Hematopoietic multipotent progenitor cell treated with erythropoietin and hydrocortisone succinate and interleukin-3 and kit ligand, for 15 days (in vitro differentiated cells): ENCODE measurements around the gene TMEM217.
A peak's percentile ranks its signal among the peaks of the same experiment; 100 is the strongest.
"Not testable (repeated sequence)": the region's sequence is repeated elsewhere in the genome, so short reads cannot be mapped to it uniquely, and the experiment has no call there.

Source experiments
- DNase-seq: peaks from one replicate; pipeline ENCODE4 v3.0.0-alpha.2; 2015; ENCODE audit warnings: low spot score

TMEM217 gene

DNA sequence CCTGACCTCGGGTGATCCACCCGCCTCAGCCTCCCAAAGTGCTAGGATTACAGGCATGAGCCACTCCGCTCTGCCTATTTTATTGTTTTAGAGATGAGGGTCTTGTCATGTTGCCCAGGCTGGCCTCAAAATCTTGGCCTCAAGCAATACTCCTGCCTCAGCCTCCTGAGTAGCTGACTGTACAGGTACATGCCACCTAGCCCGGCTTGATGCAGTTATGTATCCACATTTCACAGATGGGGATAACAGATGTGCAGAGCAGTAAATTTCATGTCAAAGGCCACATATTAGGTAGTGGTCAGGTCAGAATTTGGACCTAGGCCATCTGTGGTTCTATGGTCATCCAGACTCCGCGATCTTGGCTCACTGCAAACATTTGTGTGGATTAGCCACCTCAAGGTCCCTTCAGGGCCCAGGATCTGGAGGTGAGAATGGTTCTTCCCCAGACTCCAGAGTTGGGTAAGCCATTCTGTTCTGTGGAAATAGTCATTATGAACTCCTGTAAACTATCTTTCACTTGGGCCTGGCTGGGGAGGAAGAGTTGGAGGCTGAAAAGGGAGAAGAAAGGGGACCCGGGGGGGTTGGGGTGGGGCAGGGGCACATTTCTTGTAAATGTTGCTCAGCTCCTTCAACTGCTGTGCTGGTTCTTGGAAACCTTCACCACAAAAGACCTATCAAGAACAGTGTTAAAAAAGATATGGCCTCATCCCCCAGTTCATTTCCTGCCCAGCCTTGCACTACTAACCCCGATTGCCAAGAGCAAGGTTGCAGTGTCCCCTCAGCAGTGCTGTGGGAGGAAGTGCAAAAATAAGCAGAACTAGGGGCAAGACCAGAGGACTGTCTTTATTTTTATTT lies 75.0 kb downstream of the TMEM217 start:
- peak; percentile 85 for DNase-seq

DNA sequence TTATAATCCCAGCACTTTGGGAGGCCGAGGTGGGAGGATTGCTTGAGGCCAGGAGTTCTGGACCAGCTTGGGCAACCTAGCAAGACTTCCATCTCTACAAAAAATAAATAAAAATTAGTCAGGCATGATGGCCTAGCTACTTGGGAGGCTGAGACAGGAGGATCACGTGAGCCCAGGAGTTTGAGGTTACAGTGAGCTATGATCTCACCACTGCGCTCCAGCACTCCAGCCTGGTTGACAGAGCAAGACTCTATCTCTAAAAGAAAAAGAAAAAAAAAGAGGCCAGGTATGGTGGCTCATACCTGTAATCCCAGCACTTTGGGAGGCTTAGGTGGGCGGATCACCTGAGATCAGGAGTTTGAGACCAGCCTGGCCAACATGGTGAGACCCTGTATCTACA lies 77.3 kb downstream of the TMEM217 start:
- DNase-seq, result not testable (repeated sequence)

DNA sequence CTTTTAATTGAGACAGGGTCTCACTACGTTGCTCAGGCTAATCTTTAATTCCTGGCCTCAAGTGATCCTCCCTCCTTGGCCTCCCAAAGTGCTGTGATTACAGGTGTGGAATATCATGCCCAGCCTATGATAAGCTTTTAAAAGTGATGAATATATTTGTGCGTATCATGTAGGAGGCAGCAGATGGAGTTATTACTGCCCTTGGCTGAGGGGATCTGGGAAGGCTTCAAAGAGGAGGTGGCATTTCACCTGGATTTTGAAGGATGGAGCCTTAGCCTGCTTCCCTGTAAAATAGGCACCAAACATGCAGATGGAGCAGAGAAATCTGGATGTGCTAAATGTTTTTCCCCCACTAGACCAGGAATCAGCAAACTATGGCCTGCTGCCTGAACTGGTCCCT lies 77.9 kb downstream of the TMEM217 start:
- no peak for DNase-seq

DNA sequence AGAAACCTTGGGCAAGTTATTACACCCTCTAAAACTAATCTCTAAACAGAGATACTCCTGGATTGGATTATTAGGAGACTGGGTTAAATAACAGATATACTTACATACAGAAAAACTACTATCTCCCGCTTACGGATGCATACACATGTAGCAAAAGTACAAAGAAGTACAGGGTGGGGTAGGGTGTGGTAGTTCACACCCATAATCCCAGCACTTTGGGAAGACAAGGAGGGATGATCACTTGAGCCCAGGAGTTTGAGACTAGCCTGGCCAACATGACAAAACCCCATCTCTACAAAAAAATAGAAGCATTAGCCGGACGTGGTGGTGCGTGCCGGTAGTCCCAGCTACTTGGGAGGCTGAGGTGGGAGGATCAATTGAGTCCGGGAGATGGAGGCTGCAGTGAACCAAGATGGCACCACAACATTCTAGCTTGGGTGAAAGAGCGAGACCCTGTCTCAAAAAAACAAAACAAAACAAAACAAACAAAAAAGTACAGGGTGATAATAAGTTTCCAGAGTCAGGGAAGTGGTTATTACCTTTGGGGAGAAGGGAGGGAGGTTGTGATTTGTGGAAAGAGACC lies 79.9 kb downstream of the TMEM217 start:
- no peak for DNase-seq

DNA sequence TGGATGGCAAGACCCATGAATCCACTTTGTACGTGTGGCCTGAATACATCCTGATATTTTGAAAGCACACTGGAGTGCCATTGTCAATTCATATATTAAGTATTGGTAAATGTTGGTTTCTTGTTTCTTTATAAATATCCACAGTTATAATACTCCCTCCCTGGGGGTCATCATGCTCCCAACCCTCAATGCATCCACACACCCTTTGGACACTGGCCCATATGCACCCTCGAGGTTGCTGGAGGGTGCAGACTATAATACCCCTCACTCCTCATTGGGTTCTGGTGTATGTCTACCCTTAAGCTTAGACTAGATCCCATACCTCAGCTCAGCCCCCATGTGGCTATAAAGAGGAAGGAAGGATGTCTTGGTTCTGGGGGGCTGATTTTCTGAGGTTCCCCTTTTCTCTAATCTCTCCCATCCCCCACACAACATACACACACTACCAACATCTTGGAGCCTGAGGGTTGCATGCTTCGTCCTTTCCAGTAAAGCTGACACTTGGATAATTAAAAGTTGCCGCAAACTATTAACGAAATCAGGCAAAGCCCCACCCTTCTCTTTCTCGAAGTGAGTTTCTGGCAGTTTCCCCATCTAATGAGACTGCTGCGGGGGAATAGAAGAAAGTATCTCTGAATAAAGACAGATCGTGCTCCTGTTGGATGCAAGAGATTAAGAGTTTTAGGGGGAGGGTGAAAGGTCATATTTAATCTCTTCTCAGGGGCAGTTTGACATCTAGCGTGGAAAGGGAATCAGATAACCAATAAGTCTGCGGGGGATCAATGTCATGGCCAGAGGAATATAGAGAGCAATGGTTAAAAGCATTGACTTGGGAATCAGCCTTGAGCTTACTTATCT lies 80.6 kb downstream of the TMEM217 start:
- DNase-seq, result peak; percentile 56

DNA sequence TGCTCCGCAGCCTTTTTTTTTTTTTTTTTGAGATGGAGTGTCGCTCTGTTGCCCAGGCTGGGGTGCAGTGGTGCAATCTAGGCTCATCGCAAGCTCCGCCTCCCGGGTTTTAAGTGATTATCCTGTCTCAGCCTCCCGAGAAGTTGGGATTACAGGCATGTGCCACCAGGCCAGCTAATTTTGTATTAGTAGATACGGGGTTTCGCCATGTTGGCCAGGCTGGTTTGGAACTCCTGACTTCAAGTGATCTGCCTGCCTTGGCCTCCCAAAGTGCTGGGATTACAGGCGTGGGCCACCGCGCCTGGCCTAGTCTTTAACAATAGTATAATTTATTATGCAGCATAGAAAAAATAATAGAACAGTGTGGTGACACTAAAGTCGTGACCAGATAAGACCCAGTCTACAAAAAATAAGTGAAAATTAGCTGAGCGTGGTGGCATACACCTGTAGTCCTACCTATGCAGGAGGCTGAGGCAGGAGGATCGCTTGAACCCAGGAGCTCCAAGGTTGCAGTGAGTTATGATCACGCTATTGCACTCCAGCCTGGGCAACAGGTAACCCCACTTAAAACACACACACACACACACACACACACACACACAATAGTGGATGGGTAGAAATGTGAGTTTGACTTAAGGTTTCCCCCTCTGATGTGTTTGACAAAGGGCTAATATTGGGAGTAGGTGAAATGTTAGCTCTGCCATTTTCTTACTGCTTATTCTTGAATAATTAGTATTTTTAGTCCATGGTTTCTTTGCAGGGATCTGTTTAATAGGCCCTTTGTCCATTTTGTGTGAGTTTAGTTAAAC lies 81.5 kb downstream of the TMEM217 start:
- DNase-seq, result peak; percentile 62

DNA sequence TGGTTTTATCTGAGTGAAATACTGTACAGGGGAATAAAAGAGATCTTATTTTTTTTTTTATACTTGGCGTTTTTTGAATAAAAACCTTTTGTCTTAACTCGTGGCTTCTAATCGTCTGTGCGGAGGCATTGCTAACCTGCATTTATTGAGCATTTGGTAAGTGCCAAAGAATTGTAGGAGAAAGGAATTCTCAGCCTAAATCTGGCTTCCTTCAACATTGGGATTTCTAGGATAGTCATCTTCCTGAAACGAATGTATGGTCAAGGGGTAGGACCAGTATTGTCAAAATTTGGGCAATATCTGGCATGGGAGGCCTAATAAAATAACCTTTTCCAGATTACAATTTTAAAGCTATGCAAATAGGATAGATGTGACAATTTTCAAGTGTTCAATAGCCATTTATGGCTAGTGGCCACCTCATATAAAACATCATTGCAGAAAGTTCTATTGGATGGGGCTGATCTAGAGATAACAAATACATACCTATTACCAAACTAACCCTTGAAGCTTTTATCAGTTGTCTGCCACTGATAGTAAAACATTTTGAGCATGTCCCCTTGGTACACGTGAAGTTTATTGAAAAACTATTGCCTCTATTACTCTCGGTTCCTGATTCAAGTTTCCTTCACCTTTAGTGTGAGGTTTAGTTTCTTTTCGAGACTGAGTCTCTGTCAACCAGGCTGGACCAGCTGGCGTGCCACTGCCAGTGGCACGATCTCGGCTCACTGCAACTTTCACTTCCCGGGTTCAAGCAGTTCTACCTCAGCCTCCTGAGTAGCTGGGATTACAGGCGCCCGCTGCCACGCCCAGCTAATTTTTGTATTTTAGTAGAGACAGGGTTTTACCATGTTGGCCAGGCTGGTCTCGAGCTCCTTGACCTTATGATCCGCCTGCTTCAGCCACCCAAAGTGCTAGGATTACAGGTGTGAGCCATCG lies 82.3 kb downstream of the TMEM217 start:
- peak; percentile 64 for DNase-seq

DNA sequence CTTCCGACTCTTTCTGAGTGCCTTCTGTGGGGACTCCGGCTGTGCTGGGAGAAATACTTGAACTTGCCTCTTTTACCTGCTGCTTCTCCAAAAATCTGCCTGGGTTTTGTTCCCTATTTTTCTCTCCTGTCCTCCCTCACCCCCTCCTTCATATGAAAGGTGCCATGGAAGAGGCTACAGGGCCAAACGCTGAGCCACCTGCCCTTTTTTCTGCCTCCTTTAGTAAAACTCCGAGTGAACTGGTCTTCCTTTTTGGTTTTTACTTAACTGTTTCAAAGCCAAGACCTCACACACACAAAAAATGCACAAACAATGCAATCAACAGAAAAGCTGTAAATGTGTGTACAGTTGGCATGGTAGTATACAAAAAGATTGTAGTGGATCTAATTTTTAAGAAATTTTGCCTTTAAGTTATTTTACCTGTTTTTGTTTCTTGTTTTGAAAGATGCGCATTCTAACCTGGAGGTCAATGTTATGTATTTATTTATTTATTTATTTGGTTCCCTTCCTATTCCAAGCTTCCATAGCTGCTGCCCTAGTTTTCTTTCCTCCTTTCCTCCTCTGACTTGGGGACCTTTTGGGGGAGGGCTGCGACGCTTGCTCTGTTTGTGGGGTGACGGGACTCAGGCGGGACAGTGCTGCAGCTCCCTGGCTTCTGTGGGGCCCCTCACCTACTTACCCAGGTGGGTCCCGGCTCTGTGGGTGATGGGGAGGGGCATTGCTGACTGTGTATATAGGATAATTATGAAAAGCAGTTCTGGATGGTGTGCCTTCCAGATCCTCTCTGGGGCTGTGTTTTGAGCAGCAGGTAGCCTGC lies 83.2 kb downstream of the TMEM217 start:
- DNase-seq, result peak; percentile 49

DNA sequence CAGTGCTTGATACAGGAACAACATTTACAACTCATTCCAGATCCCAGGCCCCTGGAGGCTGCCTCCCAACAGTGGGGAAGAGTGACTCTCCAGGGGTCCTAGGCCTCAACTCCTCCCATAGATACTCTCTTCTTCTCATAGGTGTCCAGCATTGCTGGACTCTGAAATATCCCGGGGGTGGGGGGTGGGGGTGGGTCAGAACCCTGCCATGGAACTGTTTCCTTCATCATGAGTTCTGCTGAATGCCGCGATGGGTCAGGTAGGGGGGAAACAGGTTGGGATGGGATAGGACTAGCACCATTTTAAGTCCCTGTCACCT lies 83.8 kb downstream of the TMEM217 start:
- no peak for DNase-seq

DNA sequence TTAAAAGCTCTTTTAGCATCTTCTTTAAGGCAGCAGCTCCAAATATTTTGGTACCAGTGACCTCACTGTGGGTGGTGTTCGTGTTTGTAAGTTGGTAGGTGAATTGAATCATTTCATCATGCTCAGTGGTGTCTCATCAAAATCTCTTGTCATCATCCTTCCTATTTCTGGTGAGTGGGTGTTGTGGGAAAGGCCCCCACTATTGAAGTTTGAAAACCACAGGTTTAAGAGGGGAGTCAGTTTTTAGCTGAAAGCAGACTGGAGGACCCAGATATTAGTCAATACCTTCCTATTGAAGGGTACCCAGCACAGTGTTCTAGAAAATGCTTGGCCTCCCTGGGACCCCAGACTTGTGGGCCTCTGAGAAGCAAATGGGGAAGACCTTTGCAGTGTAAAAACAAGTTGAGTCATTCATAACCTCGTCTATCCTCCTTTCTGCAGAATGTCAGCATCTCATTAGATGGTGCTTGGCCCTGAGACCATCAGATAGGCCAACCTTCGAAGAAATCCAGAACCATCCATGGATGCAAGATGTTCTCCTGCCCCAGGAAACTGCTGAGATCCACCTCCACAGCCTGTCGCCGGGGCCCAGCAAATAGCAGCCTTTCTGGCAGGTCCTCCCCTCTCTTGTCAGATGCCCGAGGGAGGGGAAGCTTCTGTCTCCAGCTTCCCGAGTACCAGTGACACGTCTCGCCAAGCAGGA lies 84.3 kb downstream of the TMEM217 start:
- DNase-seq, result peak; percentile 78

DNA sequence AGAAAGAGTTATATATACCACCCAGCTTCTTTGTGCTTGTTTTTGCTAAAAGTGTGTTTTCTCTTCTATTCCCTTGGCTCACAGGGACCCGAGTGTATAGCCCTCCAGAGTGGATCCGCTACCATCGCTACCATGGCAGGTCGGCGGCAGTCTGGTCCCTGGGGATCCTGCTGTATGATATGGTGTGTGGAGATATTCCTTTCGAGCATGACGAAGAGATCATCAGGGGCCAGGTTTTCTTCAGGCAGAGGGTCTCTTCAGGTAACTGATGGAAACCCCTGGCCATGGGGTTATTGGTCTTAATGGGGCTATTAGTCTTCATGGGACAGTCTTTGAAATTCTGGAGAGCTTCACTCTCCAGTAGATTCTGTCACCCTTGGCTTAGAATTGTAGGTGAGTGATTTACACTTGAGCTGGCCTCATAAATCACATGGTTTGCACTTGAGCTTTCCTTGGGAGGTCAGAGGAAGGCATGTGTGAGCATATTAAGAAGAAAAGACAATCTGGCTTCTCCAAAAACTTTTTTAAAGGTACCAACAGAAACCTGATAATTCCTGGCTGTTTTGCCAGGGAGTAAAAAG lies 84.9 kb downstream of the TMEM217 start:
- DNase-seq, result no peak

DNA sequence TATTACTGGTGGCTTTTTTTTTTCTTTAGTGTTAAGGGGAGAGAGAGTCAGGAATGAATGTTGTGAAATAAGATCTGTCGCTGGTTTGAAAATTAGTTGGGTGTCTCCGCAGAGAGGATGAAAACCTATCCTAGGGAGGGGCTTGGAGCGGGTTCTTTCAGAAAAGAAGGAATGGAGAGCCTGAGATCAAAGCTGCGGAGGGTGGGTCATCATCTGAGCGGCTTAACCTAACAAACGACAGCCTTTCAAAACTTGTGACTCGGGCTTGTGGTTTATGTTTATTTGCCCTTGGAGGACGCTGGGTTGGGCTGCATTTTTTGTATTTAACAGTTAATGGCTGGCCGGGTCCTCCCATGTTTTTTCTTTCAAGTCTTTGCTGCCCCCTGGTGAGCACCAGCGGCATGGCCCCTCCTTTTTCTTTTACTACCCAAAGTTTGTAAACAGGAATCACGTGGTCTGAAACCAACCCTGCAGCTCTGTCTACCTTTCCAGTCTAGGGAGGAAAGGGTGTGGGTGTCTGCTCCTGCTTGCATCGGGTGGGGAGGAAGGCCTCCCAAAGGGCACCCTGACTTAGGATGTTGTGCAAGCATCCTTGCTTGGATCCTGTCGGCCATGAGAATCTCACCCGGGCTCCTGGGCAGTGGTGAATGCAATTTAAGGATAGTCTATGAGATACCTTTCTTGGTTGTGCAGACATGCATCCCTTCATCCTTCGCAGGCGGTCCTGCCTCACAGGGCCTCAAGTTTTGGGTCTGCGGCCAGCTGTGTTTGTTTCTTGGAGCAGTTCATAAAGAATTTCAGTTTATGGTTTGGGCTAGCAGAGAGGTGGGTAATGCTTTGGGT lies 85.8 kb downstream of the TMEM217 start:
- DNase-seq, result peak; percentile 95

DNA sequence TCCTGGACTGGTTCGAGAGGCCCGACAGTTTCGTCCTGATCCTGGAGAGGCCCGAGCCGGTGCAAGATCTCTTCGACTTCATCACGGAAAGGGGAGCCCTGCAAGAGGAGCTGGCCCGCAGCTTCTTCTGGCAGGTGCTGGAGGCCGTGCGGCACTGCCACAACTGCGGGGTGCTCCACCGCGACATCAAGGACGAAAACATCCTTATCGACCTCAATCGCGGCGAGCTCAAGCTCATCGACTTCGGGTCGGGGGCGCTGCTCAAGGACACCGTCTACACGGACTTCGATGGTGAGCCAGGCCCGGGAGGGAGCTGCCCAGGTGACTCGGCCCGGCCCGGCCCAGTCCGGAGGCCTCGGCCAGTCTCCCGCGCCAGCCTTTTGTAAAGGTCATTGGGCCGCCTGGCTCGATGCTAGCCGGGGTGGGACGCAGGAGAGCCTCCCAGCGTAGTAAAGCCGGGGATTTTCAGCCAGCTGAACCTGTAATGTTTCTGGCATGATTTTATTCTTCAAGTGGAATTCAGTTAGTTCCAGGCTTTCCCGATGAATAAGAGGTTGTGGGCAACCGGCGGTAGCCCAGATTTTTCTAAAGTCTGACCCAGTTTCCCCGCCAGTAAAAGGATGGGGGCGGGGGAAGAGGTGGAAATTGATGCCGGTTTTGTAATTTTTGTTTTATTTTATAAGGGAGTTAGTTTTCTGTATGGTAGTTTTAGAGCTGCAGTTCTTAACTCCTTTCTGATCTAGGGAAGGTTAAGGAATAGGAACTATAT lies 86.6 kb downstream of the TMEM217 start:
- DNase-seq, result peak; percentile 67

DNA sequence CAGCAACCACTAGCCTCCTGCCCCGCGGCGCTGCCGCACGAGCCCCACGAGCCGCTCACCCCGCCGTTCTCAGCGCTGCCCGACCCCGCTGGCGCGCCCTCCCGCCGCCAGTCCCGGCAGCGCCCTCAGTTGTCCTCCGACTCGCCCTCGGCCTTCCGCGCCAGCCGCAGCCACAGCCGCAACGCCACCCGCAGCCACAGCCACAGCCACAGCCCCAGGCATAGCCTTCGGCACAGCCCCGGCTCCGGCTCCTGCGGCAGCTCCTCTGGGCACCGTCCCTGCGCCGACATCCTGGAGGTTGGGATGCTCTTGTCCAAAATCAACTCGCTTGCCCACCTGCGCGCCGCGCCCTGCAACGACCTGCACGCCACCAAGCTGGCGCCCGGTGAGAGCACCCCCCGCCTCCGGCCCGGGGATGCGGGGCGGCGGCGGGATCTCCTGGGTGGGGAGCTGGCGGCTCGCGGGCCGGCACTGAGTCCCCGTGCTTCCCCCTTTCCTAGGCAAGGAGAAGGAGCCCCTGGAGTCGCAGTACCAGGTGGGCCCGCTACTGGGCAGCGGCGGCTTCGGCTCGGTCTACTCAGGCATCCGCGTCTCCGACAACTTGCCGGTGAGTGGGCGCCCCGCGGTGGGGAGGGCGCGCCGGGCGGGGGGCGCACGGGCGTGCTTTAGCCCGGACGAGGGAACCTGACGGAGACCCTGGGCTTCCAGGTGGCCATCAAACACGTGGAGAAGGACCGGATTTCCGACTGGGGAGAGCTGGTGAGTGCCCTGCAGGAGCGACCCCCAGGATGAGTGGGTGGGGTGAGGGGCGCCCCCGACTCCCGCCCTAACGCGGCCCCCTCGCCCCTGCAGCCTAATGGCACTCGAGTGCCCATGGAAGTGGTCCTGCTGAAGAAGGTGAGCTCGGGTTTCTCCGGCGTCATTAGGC lies 87.4 kb downstream of the TMEM217 start:
- peak; percentile 59 for DNase-seq

DNA sequence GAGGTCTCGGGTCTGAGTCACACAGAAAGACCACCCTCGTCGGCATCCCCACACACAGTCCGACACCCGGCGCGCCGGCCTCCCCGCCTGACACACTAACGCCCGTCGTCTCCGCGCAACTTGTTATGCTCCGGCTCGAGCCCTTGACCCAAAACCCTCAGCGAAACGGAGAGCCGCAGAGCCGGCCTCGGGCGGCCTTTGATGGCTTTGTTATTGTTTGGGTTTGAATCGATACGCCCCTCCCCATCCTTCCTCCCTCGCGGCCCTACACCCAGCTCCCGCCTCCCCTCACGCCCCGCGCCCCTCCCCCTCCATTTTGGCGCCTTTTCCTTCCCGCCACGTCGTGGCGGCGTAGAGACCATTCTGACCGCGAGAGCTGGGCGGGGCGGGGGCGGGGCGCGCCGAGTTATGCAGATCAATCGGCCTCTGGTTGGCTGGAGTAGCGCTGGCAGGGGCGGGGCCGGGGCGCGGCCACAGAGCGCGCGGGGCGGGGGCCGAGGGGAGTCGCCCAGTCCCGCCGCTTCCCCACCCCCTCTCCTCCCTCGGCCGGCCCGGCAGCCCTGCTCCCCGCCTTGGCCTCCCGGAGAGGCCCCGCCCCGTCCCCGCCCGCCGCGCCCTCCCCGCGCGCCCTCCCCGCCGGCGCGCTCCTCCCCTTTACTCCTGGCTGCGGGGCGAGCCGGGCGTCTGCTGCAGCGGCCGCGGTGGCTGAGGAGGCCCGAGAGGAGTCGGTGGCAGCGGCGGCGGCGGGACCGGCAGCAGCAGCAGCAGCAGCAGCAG lies 88.3 kb downstream of the TMEM217 start, which contains the start of gene PIM1:
Gene PIM1, plus strand, starts transcription at position 657 of the 777 bp plus-strand sequence. CDS start 424 bp downstream, outside the sequence.
- peak; percentile 99 for DNase-seq
